Eye (tissue), 1 donor: ENCODE results near the gene UBE2O.

ENCODE experiments used
- DNase-seq: peaks from one replicate; pipeline ENCODE4 v3.0.0-alpha.2; 2015

The UBE2O gene

GRCh38 chr17:76484228-76484725, 31.3 kb upstream of the UBE2O start:
- no peak for DNase-seq

GRCh38 chr17:76481071-76481655, 28.2 kb upstream of the UBE2O start:
- DNase-seq: no peak

- DNase-seq: peak; percentile 86
These were observed 27.7 kb upstream of the UBE2O start for GRCh38 chr17:76480632-76481031.

- no peak for DNase-seq
These were observed 26.6 kb upstream of the UBE2O start for GRCh38 chr17:76479515-76480060.

GRCh38 chr17:76478730-76479514, 26.0 kb upstream of the UBE2O start:
- DNase-seq: no peak

GRCh38 chr17:76478097-76478496, 25.1 kb upstream of the UBE2O start:
- no peak for DNase-seq

- no peak for DNase-seq
These were observed 24.6 kb upstream of the UBE2O start for GRCh38 chr17:76477576-76477975.

GRCh38 chr17:76476736-76477135, 23.8 kb upstream of the UBE2O start:
- DNase-seq: no peak

- no peak for DNase-seq
These were observed 22.4 kb upstream of the UBE2O start for GRCh38 chr17:76475302-76475701.

- DNase-seq: no peak
These were observed 21.9 kb upstream of the UBE2O start for GRCh38 chr17:76474894-76475293.

- no peak for DNase-seq
These were observed 21.3 kb upstream of the UBE2O start for GRCh38 chr17:76474238-76474637.

- DNase-seq: no peak
These were observed 20.6 kb upstream of the UBE2O start for GRCh38 chr17:76473541-76473985.

- no peak for DNase-seq
These were observed 19.8 kb upstream of the UBE2O start for GRCh38 chr17:76472726-76473125.

- DNase-seq: no peak
These were observed 19.3 kb upstream of the UBE2O start for GRCh38 chr17:76472258-76472645.

- DNase-seq: no peak
These were observed 18.7 kb upstream of the UBE2O start for GRCh38 chr17:76471498-76472257.

GRCh38 chr17:76469991-76470739, 17.2 kb upstream of the UBE2O start:
- no peak for DNase-seq

- DNase-seq: no peak
These were observed 16.4 kb upstream of the UBE2O start for GRCh38 chr17:76469076-76469990.

GRCh38 chr17:76468634-76469010, 15.7 kb upstream of the UBE2O start:
- DNase-seq: no peak

- DNase-seq: no peak
These were observed 15.1 kb upstream of the UBE2O start for GRCh38 chr17:76467809-76468633.

- peak; percentile 77 for DNase-seq
These were observed 14.4 kb upstream of the UBE2O start, which contains the start of gene AANAT for GRCh38 chr17:76467366-76467765. Gene AANAT, plus strand, starts transcription at chr17:76467603. Its CDS starts 1,144 bp downstream, at chr17:76468747.

- DNase-seq: no peak
These were observed 13.8 kb upstream of the UBE2O start for GRCh38 chr17:76466775-76467130.
